Karpas-422 (cell line): ENCODE measurements around the gene MTG2. TPM values are rescaled to one million over a fixed set of nuclear protein-coding genes. Genes with fewer than 3 reads are reported as not detected.
A peak's percentile ranks its signal among the peaks of the same experiment; 100 is the strongest.

Experiments
- DNase-seq: peaks from one replicate; pipeline ENCODE4 v3.0.0-alpha.2; 2015
- H2AFZ ChIP-seq: fragments of 200-600 bp; sonication (generic); 2 replicates; pipeline ENCODE4 v1.6.1; 2014; ENCODE audit warnings: antibody characterized with exemption, low read length, mixed read lengths
- H3K27ac ChIP-seq: fragments of 200-600 bp; sonication (generic); 2 replicates; pipeline ENCODE4 v1.5.1; 2014; ENCODE audit warnings: mild to moderate bottlenecking, low read length, moderate library complexity
- H3K27me3 ChIP-seq: fragments of 200-600 bp; sonication (generic); 2 replicates; pipeline ENCODE4 v1.6.1; 2014; ENCODE audit warnings: low read length, mixed read lengths
- H3K36me3 ChIP-seq: fragments of 200-600 bp; sonication (generic); 2 replicates; pipeline ENCODE4 v1.6.1; 2014; ENCODE audit warnings: low read length, mixed read lengths; ENCODE audit not compliant: insufficient read depth
- H3K4me1 ChIP-seq: fragments of 200-600 bp; sonication (generic); 2 replicates; pipeline ENCODE4 v1.6.1; 2014; ENCODE audit warnings: mild to moderate bottlenecking, low read length, mixed read lengths
- H3K4me2 ChIP-seq: fragments of 200-600 bp; sonication (generic); 2 replicates; pipeline ENCODE4 v1.6.1; 2014; ENCODE audit warnings: low read length, low read depth, mild to moderate bottlenecking; ENCODE audit not compliant: poor library complexity, severe bottlenecking
- H3K4me3 ChIP-seq: fragments of 200-600 bp; sonication (generic); 2 replicates; pipeline ENCODE4 v1.5.1; 2014; ENCODE audit warnings: mild to moderate bottlenecking, antibody characterized with exemption, low read length, mixed read lengths
- H3K79me2 ChIP-seq: fragments of 200-600 bp; sonication (generic); 2 replicates; pipeline ENCODE4 v1.6.1; 2014; ENCODE audit warnings: mild to moderate bottlenecking, low read length, mixed read lengths
- H3K9ac ChIP-seq: fragments of 200-600 bp; sonication (generic); 2 replicates; pipeline ENCODE4 v1.6.0; 2014; ENCODE audit warnings: low read length
- H3K9me2 ChIP-seq: fragments of 200-600 bp; sonication (generic), shearing (Covaris generic); replicated peaks from 2 replicates; pipeline ENCODE4 v1.6.0; 2014; ENCODE audit warnings: mild to moderate bottlenecking, low read length, moderate library complexity; ENCODE audit not compliant: insufficient read depth
- H3K9me3 ChIP-seq: fragments of 300-700, 200-600 bp; sonication (generic); 2 replicates; pipeline ENCODE4 v1.6.1; 2014; ENCODE audit warnings: low read length, mixed read lengths
- H4K20me1 ChIP-seq: fragments of 200-600 bp; sonication (generic); 2 replicates; pipeline ENCODE4 v1.6.1; 2014; ENCODE audit warnings: mild to moderate bottlenecking, antibody characterized with exemption, low read length, low read depth; ENCODE audit not compliant: insufficient read depth
- total RNA-seq: library from RNA; depleted of rRNA; stranded (reverse); fragments of >200 nt; shearing (Covaris generic); gene quantifications from 2 replicates; pipeline ENCODE4 v1.2.3, GENCODE V29; 2014; ENCODE audit warnings: low replicate concordance; rRNA removed

Gene MTG2
- 20.2 and 31.5 TPM in 2 replicates for total RNA-seq

- H2AFZ ChIP-seq: no peak within 1 kb of the TSS
- peak within 1 kb of the TSS; percentile 73 for H3K27ac ChIP-seq
- peaks cover 52% of the 10 kb centered on the region for H3K79me2 ChIP-seq
- no peaks in the 10 kb centered on the region for H3K9me2 ChIP-seq
- H3K4me3 ChIP-seq: peak within 1 kb of the TSS; percentile 82
- peaks cover 29% of the 10 kb centered on the region for H3K4me1 ChIP-seq
- no peaks in the 10 kb centered on the region for H3K9me3 ChIP-seq
- H3K9ac ChIP-seq: peak within 1 kb of the TSS; percentile 94
- DNase-seq: peak; percentile 99
- H3K27me3 ChIP-seq: no peaks in the 10 kb centered on the region
- H3K36me3 ChIP-seq: no peaks in the 10 kb centered on the region
- H4K20me1 ChIP-seq: no peaks in the 10 kb centered on the region
- H3K4me2 ChIP-seq: peak within 1 kb of the TSS; percentile 98
Measured at GRCh38 chr20:62182469-62183425, at the start of gene MTG2. TSS of gene MTG2 (plus strand) at chr20:62183028. CDS start at chr20:62193421, 10,393 bp downstream.

GRCh38 chr20:62133051-62133845 is 49.6 kb upstream of the MTG2 start:
- H3K36me3 ChIP-seq: peaks cover 57% of the 10 kb centered on the region
- no peak overlapping the region for H3K4me2 ChIP-seq
- no peak overlapping the region for H3K4me3 ChIP-seq
- H2AFZ ChIP-seq: no peak overlapping the region
- 0 out of 2 replicates have a peak, but pooled peaks cover 11% of the 10 kb centered on the region for H4K20me1 ChIP-seq
- DNase-seq: no peak
- H3K9me3 ChIP-seq: no peaks in the 10 kb centered on the region
- H3K9ac ChIP-seq: no peak overlapping the region
- no peaks in the 10 kb centered on the region for H3K27me3 ChIP-seq
- H3K4me1 ChIP-seq: peaks cover 27% of the 10 kb centered on the region
- peak overlapping the region; percentile 11; the same call in 1 of the 2 replicates for H3K27ac ChIP-seq
- no peaks in the 10 kb centered on the region for H3K79me2 ChIP-seq
- no peaks in the 10 kb centered on the region for H3K9me2 ChIP-seq

- Histone ChIP-seq H3K79me2 (peaks cover 2% of the 10 kb centered on the region), H3K36me3 (peaks cover 59% of the 10 kb centered on the region), H3K9ac (no peak overlapping the region), H3K4me2 (no peak overlapping the region), H3K4me1 (peaks cover 27% of the 10 kb centered on the region), H4K20me1 (peaks cover 14% of the 10 kb centered on the region; the same call in 1 of the 2 replicates), H3K27me3 (no peaks in the 10 kb centered on the region), H3K4me3 (no peak overlapping the region), H2AFZ (no peak overlapping the region), H3K9me2 (no peaks in the 10 kb centered on the region), H3K9me3 (no peaks in the 10 kb centered on the region), H3K27ac (peak overlapping the region; percentile 30; the same call in 1 of the 2 replicates)
- DNase-seq: peak; percentile 66
Measured at GRCh38 chr20:62133864-62134263, 49.0 kb upstream of the MTG2 start.

- peaks cover 62% of the 10 kb centered on the region for H3K36me3 ChIP-seq
- no peak overlapping the region for H3K4me3 ChIP-seq
- H3K9ac ChIP-seq: no peak overlapping the region
- H3K4me2 ChIP-seq: no peak overlapping the region
- peaks cover 11% of the 10 kb centered on the region for H3K79me2 ChIP-seq
- H3K27me3 ChIP-seq: no peaks in the 10 kb centered on the region
- no peak overlapping the region for H2AFZ ChIP-seq
- peaks cover 27% of the 10 kb centered on the region for H3K4me1 ChIP-seq
- H3K27ac ChIP-seq: no peak overlapping the region
- H3K9me2 ChIP-seq: no peaks in the 10 kb centered on the region
- peaks cover 23% of the 10 kb centered on the region; the same call in 1 of the 2 replicates for H4K20me1 ChIP-seq
- DNase-seq: no peak
- H3K9me3 ChIP-seq: no peaks in the 10 kb centered on the region
Measured at GRCh38 chr20:62134735-62135231, 48.0 kb upstream of the MTG2 start.

- H3K27me3 ChIP-seq: no peaks in the 10 kb centered on the region
- H3K4me3 ChIP-seq: no peak overlapping the region
- peak overlapping the region; percentile 36 for H3K27ac ChIP-seq
- H3K4me2 ChIP-seq: no peak overlapping the region
- peaks cover 32% of the 10 kb centered on the region for H4K20me1 ChIP-seq
- peaks cover 21% of the 10 kb centered on the region for H3K79me2 ChIP-seq
- H3K9me2 ChIP-seq: no peaks in the 10 kb centered on the region
- no peak overlapping the region for H2AFZ ChIP-seq
- peaks cover 29% of the 10 kb centered on the region for H3K4me1 ChIP-seq
- no peak overlapping the region for H3K9ac ChIP-seq
- peaks cover 67% of the 10 kb centered on the region for H3K36me3 ChIP-seq
- no peak for DNase-seq
- no peaks in the 10 kb centered on the region for H3K9me3 ChIP-seq
Measured at GRCh38 chr20:62135573-62136266, 47.1 kb upstream of the MTG2 start.

- peaks cover 40% of the 10 kb centered on the region for H4K20me1 ChIP-seq
- H3K79me2 ChIP-seq: peaks cover 28% of the 10 kb centered on the region
- H3K9ac ChIP-seq: no peak overlapping the region
- H3K27me3 ChIP-seq: no peaks in the 10 kb centered on the region
- H3K9me3 ChIP-seq: no peaks in the 10 kb centered on the region
- peak overlapping the region; percentile 36 for H3K27ac ChIP-seq
- no peak overlapping the region for H2AFZ ChIP-seq
- peak; percentile 92 for DNase-seq
- H3K4me1 ChIP-seq: peaks cover 37% of the 10 kb centered on the region
- H3K36me3 ChIP-seq: peaks cover 63% of the 10 kb centered on the region
- H3K4me2 ChIP-seq: no peak overlapping the region
- H3K9me2 ChIP-seq: no peaks in the 10 kb centered on the region
- H3K4me3 ChIP-seq: no peak overlapping the region
Measured at GRCh38 chr20:62136283-62137091, 46.3 kb upstream of the MTG2 start.

GRCh38 chr20:62137092-62137384 is 45.8 kb upstream of the MTG2 start:
- Histone ChIP-seq H3K4me3 (no peak overlapping the region), H2AFZ (no peak overlapping the region), H3K79me2 (peaks cover 34% of the 10 kb centered on the region), H3K9ac (no peak overlapping the region), H4K20me1 (peaks cover 45% of the 10 kb centered on the region), H3K9me2 (no peaks in the 10 kb centered on the region), H3K4me2 (no peak overlapping the region), H3K27ac (no peak overlapping the region), H3K27me3 (no peaks in the 10 kb centered on the region), H3K4me1 (peaks cover 42% of the 10 kb centered on the region), H3K9me3 (no peaks in the 10 kb centered on the region), H3K36me3 (peaks cover 63% of the 10 kb centered on the region)
- DNase-seq: no peak
